Tibial nerve (tissue), 4 donors: ENCODE measurements around the gene PROCA1.

Source experiments
- EP300 ChIP-seq, 2 donors: sonication (generic); formaldehyde crosslinking; IDR thresholded peaks; one replicate each; pipeline ENCODE4 v1.6.1; 2017; ENCODE audit warnings: antibody characterized with exemption in 2 of 2, mild to moderate bottlenecking in 1 of 2
- TF ChIP-seq, protein P1 (sequence below), 5 experiments: fragments of 200-600 bp in 3 of 5; fragments of 450-650 bp in 2 of 5; sonication (generic) in 3 of 5; IDR thresholded peaks; one replicate each; pipeline ENCODE4 v1.5.1; 2016 to 2019; ENCODE audit warnings: antibody characterized with exemption in 5 of 5, mild to moderate bottlenecking in 3 of 5, moderate library complexity in 2 of 5

DNA sequence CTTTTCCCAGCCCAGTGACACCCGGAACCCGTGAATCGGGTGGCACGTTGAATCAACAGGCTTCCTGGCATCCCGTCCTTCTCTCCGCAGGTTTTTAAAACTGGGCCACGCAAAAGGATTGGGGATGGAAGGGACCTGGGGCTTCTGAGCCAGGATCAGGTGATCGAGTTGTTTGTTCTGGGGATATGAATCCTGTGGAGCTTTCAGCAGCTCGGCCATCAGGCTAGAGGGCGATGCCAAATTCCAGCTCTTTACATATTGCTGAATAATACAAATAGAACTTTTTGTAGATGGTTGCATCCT lies 49.2 kb downstream of the PROCA1 start:
- TF ChIP-seq, protein P1, sequence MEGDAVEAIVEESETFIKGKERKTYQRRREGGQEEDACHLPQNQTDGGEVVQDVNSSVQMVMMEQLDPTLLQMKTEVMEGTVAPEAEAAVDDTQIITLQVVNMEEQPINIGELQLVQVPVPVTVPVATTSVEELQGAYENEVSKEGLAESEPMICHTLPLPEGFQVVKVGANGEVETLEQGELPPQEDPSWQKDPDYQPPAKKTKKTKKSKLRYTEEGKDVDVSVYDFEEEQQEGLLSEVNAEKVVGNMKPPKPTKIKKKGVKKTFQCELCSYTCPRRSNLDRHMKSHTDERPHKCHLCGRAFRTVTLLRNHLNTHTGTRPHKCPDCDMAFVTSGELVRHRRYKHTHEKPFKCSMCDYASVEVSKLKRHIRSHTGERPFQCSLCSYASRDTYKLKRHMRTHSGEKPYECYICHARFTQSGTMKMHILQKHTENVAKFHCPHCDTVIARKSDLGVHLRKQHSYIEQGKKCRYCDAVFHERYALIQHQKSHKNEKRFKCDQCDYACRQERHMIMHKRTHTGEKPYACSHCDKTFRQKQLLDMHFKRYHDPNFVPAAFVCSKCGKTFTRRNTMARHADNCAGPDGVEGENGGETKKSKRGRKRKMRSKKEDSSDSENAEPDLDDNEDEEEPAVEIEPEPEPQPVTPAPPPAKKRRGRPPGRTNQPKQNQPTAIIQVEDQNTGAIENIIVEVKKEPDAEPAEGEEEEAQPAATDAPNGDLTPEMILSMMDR (IDR thresholded peaks at IDR 0.05), result no peak
- no peak for TF ChIP-seq EP300 (IDR thresholded peaks at IDR 0.05)
